VCaP (cell line): ENCODE measurements around the gene CDH4.

ENCODE experiments used
- H3K27ac ChIP-seq: fragments of 450-650 bp; 2 replicates; pipeline ENCODE4 v1.5.1; 2017
- TF ChIP-seq, protein P1 (sequence below): fragments of 450-650 bp; conservative IDR thresholded peaks from 2 replicates; pipeline ENCODE4 v1.5.1; 2017; ENCODE audit warnings: mild to moderate bottlenecking, moderate library complexity

The CDH4 gene

DNA sequence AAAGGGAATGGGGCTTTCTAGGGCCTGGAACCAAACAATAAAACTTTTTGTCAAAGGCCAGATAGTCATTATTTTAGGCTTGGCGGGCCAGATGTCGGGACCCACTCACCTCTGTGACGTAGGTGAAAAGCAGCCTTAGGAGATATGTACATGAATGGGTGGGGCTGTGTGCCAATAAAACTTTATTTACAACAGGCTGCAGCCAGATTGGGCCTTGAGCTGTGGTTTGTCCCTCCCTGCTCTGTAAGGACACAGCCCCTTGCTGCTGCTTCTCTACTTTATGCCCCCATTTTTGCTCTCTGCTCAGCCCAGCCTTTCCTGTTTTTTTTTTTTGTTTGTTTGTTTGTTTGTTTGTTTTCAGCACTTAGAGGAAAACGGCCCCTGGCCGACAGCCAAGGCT, 32.7 kb downstream of the CDH4 start:
- TF ChIP-seq, protein P1, sequence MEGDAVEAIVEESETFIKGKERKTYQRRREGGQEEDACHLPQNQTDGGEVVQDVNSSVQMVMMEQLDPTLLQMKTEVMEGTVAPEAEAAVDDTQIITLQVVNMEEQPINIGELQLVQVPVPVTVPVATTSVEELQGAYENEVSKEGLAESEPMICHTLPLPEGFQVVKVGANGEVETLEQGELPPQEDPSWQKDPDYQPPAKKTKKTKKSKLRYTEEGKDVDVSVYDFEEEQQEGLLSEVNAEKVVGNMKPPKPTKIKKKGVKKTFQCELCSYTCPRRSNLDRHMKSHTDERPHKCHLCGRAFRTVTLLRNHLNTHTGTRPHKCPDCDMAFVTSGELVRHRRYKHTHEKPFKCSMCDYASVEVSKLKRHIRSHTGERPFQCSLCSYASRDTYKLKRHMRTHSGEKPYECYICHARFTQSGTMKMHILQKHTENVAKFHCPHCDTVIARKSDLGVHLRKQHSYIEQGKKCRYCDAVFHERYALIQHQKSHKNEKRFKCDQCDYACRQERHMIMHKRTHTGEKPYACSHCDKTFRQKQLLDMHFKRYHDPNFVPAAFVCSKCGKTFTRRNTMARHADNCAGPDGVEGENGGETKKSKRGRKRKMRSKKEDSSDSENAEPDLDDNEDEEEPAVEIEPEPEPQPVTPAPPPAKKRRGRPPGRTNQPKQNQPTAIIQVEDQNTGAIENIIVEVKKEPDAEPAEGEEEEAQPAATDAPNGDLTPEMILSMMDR = no peak
- no peak overlapping the region for H3K27ac ChIP-seq

DNA sequence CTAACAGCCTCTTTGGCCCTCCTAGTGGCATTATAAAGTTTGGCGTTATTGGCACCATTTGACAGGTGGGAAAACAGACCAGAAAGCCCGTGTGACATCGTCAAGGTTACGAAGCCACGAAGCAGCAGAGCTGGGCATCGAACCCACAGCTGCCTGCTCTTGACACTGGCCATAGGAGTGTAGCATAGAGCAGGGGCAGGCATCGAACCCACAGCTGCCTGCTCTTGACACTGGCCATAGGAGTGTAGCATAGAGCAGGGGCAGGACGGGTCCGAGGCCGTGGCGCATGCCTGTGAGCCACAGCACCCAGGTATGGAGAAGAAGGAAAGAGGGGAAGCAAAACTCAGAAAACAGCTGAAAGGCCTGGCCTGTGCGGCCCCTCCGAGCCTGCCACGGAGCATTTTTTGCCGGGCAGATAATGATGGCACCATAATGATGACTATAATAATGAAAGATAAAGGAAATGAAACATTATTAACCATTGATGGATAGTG, 33.1 kb downstream of the CDH4 start:
- H3K27ac ChIP-seq = no peak overlapping the region
- TF ChIP-seq, protein P1 = no peak

DNA sequence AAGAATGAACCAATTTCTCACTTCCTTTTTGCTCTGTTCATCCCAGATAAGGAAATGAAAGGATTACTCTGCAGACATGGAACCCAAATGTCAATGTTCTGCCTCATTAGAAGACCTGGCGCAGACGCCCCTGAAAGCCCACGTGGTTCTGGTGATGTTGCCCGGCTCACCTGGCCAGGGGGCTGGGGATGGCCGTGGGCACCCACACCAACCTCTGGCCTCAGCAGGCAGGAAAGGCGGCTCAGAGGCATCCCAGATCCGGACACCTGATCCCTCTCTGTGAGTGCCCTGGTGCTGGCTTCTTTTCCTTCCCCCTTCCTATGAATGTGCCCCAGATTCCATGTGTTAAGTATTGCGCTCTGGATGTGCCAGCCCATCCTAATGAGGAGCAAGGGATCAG, 33.6 kb downstream of the CDH4 start:
- TF ChIP-seq, protein P1 = no peak
- H3K27ac ChIP-seq = no peak overlapping the region

DNA sequence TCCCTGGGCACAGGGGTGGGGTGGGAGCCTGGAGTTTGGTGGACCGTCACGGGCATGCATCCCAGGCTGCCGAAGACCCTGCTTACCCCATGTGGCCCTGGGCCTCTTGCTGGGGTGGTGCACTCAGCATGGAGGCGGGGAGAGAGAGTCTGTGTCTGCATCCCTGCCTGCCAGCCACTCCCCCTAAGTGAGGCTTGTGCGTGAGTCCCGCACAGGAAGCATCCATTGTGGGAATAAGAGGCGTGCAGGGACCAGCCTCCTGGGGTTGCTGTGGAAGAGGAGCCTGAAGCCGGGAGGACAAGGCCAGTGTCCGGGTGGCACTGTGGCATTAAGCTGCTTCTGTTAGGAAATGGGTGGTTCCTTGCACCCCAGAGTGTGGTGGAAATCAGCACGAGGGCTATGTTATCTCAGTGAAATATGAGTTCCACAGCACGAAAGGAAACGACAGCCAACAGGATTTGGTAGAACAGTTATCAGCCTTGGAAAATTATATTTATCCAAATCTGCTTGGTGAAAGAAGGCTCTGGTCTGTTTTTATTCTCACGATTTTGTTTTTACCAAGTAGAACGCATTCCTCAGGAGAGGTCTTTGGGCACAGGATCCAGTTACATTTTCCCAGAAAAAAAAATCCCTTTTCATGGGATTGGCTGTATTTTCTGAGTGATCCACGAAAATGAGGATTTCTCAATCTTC, 35.7 kb downstream of the CDH4 start:
- TF ChIP-seq, protein P1 = no peak
- H3K27ac ChIP-seq = no peak overlapping the region

DNA sequence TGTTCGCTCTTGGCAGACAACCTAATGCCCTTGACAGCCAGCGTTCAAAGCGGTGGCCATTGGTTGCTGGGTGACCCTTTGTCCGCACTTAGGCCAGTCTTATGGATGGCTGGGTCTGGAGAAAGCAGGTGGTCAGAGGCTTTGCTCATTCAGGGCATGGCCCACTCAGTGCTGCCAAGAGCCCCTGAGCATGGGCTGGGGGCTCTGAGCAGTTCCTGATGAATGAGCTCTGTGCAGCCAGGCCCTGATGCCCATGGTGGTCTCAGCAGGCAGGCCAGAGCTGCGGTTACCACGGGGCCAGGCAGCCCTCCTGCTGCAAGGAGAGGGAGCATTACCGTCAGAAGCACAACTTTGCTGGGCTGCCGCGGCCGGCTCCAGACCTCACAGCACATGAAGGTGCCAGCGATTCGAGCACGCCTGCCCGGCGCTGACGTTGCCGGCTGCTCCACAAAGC, 36.3 kb downstream of the CDH4 start:
- no peak overlapping the region for H3K27ac ChIP-seq
- TF ChIP-seq, protein P1 = no peak

DNA sequence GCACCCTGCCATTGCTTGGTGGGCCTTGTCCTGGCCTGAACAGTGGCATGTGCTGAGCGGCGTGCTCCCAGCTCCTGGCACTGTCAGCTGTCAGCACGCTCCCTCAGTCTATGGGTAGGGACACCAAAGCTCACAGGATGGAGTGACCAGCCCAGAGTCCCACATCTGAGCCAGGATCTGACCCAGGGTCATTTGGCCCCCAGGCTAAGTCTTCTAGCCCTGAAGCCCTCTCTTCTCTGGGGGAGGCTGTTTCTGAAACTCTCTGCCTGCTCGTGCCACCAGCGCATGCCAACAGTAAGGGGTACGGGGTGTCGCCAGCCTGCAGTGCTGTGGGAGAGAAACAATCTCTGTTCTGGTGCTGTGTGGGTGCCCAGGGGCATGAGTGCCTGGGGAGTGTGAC, 37.1 kb downstream of the CDH4 start:
- TF ChIP-seq, protein P1 = no peak
- no peak overlapping the region for H3K27ac ChIP-seq

DNA sequence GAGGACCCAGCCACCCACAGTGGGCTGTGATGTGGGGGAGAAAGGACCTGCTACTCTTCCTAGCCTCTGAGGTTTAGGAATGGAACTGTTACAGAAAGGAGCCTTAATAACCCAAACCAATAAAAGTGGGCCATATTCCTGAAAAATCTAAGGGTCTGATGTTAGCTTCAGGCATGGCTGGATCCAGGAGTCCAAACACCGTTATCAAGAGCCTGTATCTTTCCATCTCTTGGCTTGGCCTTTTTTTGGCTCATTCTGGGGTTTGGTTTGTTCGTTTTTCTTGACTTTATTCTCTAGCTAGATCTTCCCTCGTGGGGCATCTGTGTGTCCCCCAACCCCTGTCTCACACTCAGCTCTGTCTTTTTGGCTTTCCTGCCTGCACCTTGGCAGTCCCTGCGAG, 38.7 kb downstream of the CDH4 start:
- H3K27ac ChIP-seq = no peak overlapping the region
- TF ChIP-seq, protein P1 = no peak
